ENCODE data around the gene RYR1.

- no peak for TF ChIP-seq CTCF (IDR thresholded peaks at IDR 0.05)
- no peak for TF ChIP-seq POLR2A (IDR thresholded peaks at IDR 0.05)
Observed at GRCh38 chr19:38561053-38561606, 127.6 kb downstream of the RYR1 start.

All from lower leg skin (tissue), 3 donors.